Activated CD8-positive, alpha-beta memory T cell treated with anti-CD3 and anti-CD28 coated beads, Interleukin-2, amount 50 U/mL, for 24 hours (primary cell): Measurements from ENCODE around the gene KCTD3.

Experiments used
- DNase-seq: peaks from one replicate; pipeline ENCODE4 v3.0.0-alpha.2; 2020; ENCODE audit errors: extremely low read depth

The KCTD3 gene

GRCh38 chr1:215566556-215567490 lies at the start of gene KCTD3:
KCTD3 (plus strand) TSS chr1:215567304; CDS start chr1:215567686, 382 bp downstream.
- no peak for DNase-seq

GRCh38 chr1:215517441-215517891 lies 49.6 kb upstream of the KCTD3 start:
- no peak for DNase-seq

- DNase-seq, result no peak
Measured at GRCh38 chr1:215518594-215518993, 48.5 kb upstream of the KCTD3 start.

GRCh38 chr1:215521279-215521678 lies 45.8 kb upstream of the KCTD3 start:
- no peak for DNase-seq

- no peak for DNase-seq
Measured at GRCh38 chr1:215523128-215523861, 43.8 kb upstream of the KCTD3 start.

GRCh38 chr1:215523906-215524305 lies 43.2 kb upstream of the KCTD3 start:
- DNase-seq, result no peak

GRCh38 chr1:215526147-215526845 lies 40.8 kb upstream of the KCTD3 start:
- DNase-seq, result no peak

- DNase-seq, result no peak
Measured at GRCh38 chr1:215526846-215527151, 40.3 kb upstream of the KCTD3 start.

GRCh38 chr1:215529111-215529510 lies 38.0 kb upstream of the KCTD3 start:
- DNase-seq, result no peak

GRCh38 chr1:215529571-215529970 lies 37.5 kb upstream of the KCTD3 start:
- no peak for DNase-seq

GRCh38 chr1:215530401-215530984 lies 36.6 kb upstream of the KCTD3 start:
- no peak for DNase-seq

- no peak for DNase-seq
Measured at GRCh38 chr1:215539803-215540570, 27.1 kb upstream of the KCTD3 start.

GRCh38 chr1:215542301-215542700 lies 24.8 kb upstream of the KCTD3 start:
- no peak for DNase-seq

- no peak for DNase-seq
Measured at GRCh38 chr1:215543191-215543606, 23.9 kb upstream of the KCTD3 start.

GRCh38 chr1:215543806-215544205 lies 23.3 kb upstream of the KCTD3 start:
- no peak for DNase-seq

- no peak for DNase-seq
Measured at GRCh38 chr1:215544566-215544965, 22.5 kb upstream of the KCTD3 start.

GRCh38 chr1:215545096-215545495 lies 22.0 kb upstream of the KCTD3 start:
- no peak for DNase-seq

GRCh38 chr1:215547011-215547410 lies 20.1 kb upstream of the KCTD3 start:
- no peak for DNase-seq

- no peak for DNase-seq
Measured at GRCh38 chr1:215551806-215552205, 15.3 kb upstream of the KCTD3 start.

GRCh38 chr1:215554865-215555264 lies 12.2 kb upstream of the KCTD3 start:
- DNase-seq, result no peak

GRCh38 chr1:215555531-215555930 lies 11.6 kb upstream of the KCTD3 start:
- DNase-seq, result no peak
